Measurements from ENCODE around the gene DMD.

DMD gene

DNA sequence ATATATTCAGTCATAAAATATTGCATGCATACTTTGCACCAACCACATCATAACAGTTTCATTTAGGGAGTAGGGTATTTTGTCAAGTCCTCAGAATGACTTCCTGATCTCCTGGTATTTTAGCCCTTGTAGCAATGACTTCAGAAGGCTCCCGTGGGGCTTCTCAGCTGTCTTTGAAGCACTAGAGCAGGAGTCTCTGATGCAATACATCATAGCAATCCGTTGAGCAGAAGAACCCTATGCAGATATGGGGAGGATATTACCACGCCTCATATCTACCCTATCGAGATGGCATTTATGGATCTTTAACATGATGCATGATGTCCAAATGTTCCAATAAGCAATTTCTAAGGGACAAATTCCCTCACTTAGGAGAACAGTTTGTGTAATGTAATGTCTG is 1765.8 kb downstream of the DMD start:
- Mint-ChIP-seq H3K9me3 (no peaks in the 10 kb centered on the region), H3K4me3 (no peak overlapping the region), H3K36me3 (ENCODE audit: insufficient read depth) (no peaks in the 10 kb centered on the region), H3K27ac (ENCODE audit: low read depth) (no peak overlapping the region), H3K27me3 (no peaks in the 10 kb centered on the region), H3K4me1 (no peaks in the 10 kb centered on the region)
- DNase-seq (ENCODE audit: low spot score in 2 of 2) = no peak
- ATAC-seq (replicated peaks; ENCODE audit: extremely low read depth, poor library complexity, severe bottlenecking) = no peak

DNA sequence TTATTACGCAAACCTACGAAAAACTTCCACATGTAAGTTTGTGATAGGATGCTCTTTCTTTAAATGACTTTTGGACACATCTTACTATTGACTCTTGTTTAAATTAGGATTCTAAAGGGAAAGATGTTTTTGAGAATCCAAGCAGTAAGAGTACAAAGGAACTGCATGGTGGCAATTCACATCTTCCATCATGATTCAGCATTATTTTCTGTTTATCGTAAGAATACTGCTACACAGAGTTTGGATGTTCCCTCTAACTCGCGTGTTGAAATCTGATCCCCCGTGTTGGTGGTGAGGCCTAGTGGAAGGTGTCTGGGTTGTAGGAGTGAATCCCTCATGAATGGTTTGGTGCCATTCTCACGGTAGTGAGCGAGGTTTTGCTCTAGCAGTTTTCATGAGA is 1767.7 kb downstream of the DMD start:
- no peaks in the 10 kb centered on the region for H3K27me3 Mint-ChIP-seq
- no peak overlapping the region for H3K27ac Mint-ChIP-seq (ENCODE audit: low read depth)
- H3K36me3 Mint-ChIP-seq (ENCODE audit: insufficient read depth) = no peaks in the 10 kb centered on the region
- H3K9me3 Mint-ChIP-seq = no peaks in the 10 kb centered on the region
- no peaks in the 10 kb centered on the region for H3K4me1 Mint-ChIP-seq
- DNase-seq (ENCODE audit: low spot score in 2 of 2) (no peak), ATAC-seq (replicated peaks; ENCODE audit: extremely low read depth, poor library complexity, severe bottlenecking) (no peak)
- no peak overlapping the region for H3K4me3 Mint-ChIP-seq

DNA sequence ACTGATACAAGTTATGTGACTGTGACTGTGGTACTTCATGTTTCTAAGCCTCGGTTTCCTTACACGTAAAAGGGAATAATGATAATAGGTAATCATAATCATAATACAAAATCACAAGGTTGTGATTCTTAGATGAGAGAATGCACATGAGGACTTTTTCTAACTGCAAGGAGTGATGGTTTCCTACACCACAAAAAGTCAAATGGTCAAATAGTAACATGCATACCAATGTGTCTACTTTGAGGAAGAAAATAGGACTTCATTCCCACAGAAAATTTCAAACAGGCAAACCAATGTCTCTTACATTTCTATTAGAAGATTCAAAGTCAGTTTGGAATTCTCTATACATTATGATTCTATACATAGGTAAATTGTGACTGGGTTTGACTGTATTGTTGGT is 1770.8 kb downstream of the DMD start:
- no peak for ATAC-seq (replicated peaks; ENCODE audit: extremely low read depth, poor library complexity, severe bottlenecking)
- no peak for DNase-seq (ENCODE audit: low spot score in 2 of 2)
- H3K27me3 Mint-ChIP-seq = no peaks in the 10 kb centered on the region
- no peaks in the 10 kb centered on the region for H3K4me1 Mint-ChIP-seq
- no peak overlapping the region for H3K4me3 Mint-ChIP-seq
- no peaks in the 10 kb centered on the region for H3K36me3 Mint-ChIP-seq (ENCODE audit: insufficient read depth)
- H3K27ac Mint-ChIP-seq (ENCODE audit: low read depth) = no peak overlapping the region
- H3K9me3 Mint-ChIP-seq = no peaks in the 10 kb centered on the region

DNA sequence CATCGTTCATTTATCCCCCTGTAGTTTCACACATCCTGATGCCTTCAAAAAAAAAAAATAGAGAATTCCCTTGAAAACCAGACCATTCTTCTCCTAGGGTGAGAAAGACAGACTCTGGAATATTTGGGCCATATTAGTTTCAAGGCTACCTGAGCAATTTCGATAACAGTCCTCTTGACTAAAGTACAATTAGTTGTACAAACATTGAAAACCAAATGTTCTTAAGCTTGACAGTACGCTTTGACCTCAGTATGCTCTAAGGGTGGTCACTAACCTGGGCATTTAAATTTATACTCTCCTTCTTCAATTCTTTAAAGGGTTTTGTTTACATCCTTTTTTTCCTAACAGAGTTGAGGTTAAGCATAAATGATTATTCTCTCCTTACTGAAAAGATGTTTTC is 1774.9 kb downstream of the DMD start:
- H3K4me3 Mint-ChIP-seq = no peak overlapping the region
- ATAC-seq (replicated peaks; ENCODE audit: extremely low read depth, poor library complexity, severe bottlenecking) (no peak), DNase-seq (ENCODE audit: low spot score in 2 of 2) (no peak)
- H3K9me3 Mint-ChIP-seq = no peaks in the 10 kb centered on the region
- H3K36me3 Mint-ChIP-seq (ENCODE audit: insufficient read depth) = no peaks in the 10 kb centered on the region
- no peaks in the 10 kb centered on the region for H3K4me1 Mint-ChIP-seq
- no peak overlapping the region for H3K27ac Mint-ChIP-seq (ENCODE audit: low read depth)
- H3K27me3 Mint-ChIP-seq = no peaks in the 10 kb centered on the region

DNA sequence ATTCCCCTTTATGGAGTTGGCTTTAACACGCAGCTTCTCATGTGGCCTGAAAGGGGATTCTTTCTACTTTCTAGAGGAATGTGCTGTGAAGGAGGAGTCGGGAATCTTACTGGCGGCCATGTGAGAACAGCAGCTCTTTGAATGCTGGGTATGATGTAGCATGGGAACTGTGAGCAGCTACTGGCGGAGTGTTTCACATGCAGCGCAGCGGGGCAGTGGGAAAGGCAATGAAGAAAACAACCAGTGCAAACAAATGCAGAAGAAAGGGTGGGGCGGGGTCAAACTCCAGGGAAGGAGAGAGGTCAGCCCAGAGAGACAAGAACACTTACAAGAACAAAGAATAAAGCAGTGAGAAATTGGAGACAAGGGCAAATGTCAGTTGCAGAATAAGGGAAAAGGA is 1775.8 kb downstream of the DMD start:
- H3K9me3 Mint-ChIP-seq = no peaks in the 10 kb centered on the region
- ATAC-seq (replicated peaks; ENCODE audit: extremely low read depth, poor library complexity, severe bottlenecking) = no peak
- DNase-seq (ENCODE audit: low spot score in 2 of 2) = no peak
- no peaks in the 10 kb centered on the region for H3K36me3 Mint-ChIP-seq (ENCODE audit: insufficient read depth)
- no peak overlapping the region for H3K4me3 Mint-ChIP-seq
- no peak overlapping the region for H3K27ac Mint-ChIP-seq (ENCODE audit: low read depth)
- H3K27me3 Mint-ChIP-seq = no peaks in the 10 kb centered on the region
- no peaks in the 10 kb centered on the region for H3K4me1 Mint-ChIP-seq

DNA sequence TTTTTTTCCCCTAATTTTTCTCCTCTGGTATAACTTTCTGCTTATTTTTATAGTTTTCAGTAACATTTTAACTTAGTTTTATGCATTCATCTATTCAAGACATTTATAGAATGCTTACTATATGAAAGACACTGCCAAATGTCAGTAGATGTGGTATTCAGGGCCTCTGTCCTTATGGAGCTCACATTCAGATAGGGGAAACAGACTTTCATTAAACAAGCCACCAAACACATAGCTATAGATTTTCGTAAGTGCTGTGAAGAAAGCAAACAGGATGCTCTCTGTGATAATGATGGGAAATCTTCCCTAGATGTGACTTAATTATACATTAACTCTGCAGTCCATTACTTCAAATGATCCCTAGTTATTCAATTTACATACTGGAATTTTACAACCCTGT is 1777.5 kb downstream of the DMD start:
- Mint-ChIP-seq H3K4me3 (no peak overlapping the region), H3K27ac (ENCODE audit: low read depth) (no peak overlapping the region)

DNA sequence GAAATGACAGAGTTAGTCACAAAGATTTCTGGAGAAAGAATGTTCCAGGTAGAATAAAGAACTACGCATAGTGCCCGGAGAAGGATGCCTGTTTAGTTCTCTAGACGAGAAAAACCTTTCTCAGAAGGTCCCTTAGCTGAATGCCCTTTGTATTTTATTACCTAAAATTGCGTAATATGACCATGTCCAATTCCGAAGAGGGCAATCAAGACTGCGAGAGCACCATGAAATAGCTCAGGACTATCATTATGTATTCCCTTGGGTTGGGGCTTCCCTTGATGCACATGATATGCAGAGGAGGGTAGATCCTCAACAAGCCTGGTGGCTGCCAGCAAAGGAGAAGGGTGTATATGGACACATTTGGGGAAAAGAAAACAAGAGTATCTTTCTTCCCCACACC is 1781.4 kb downstream of the DMD start:
- Mint-ChIP-seq H3K36me3 (ENCODE audit: insufficient read depth) (peaks cover 2% of the 10 kb centered on the region), H3K4me1 (no peaks in the 10 kb centered on the region), H3K27ac (ENCODE audit: low read depth) (no peak overlapping the region), H3K4me3 (no peak overlapping the region), H3K27me3 (no peaks in the 10 kb centered on the region), H3K9me3 (no peaks in the 10 kb centered on the region)
- DNase-seq (ENCODE audit: low spot score in 2 of 2) (no peak), ATAC-seq (replicated peaks; ENCODE audit: extremely low read depth, poor library complexity, severe bottlenecking) (no peak)

More for the DNA sequence above, 1777.5 kb downstream of the DMD start:
- no peaks in the 10 kb centered on the region for H3K36me3 Mint-ChIP-seq (ENCODE audit: insufficient read depth)
- ATAC-seq (replicated peaks; ENCODE audit: extremely low read depth, poor library complexity, severe bottlenecking) (no peak), DNase-seq (ENCODE audit: low spot score in 2 of 2) (no peak)
- no peaks in the 10 kb centered on the region for H3K27me3 Mint-ChIP-seq
- no peaks in the 10 kb centered on the region for H3K4me1 Mint-ChIP-seq
- no peaks in the 10 kb centered on the region for H3K9me3 Mint-ChIP-seq

DNA sequence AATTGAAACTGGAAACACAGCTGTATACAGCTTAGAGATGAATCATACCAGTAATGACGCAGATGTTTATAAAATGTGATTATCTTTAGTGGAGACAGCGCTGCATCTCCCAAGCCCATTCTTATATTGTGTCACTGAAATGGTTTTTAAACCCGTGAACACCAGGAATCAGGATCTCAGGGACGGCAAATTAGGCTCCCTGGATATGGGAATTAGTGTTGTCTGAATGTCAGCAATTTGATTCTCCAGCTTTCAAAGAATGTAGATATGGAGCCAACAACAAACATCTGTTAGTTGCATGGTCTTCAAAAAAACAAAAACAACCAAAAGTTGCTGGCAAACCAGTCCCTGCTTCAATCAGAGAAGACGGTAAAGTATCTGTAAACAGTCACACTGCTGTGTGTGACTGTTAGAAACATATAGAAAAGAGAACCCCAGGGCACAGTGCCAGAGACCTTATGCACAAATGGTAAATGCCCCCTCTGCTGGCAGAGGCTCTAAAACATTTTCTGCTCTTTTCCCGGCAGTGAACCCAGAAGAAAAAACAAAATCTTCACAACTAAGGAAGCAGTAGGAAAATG is 1787.7 kb downstream of the DMD start:
- Mint-ChIP-seq H3K4me1 (no peaks in the 10 kb centered on the region), H3K4me3 (no peak overlapping the region), H3K27ac (ENCODE audit: low read depth) (no peak overlapping the region), H3K36me3 (ENCODE audit: insufficient read depth) (peaks cover 2% of the 10 kb centered on the region), H3K9me3 (no peaks in the 10 kb centered on the region), H3K27me3 (no peaks in the 10 kb centered on the region)
- DNase-seq (ENCODE audit: low spot score in 2 of 2) = no peak
- no peak for ATAC-seq (replicated peaks; ENCODE audit: extremely low read depth, poor library complexity, severe bottlenecking)

DNA sequence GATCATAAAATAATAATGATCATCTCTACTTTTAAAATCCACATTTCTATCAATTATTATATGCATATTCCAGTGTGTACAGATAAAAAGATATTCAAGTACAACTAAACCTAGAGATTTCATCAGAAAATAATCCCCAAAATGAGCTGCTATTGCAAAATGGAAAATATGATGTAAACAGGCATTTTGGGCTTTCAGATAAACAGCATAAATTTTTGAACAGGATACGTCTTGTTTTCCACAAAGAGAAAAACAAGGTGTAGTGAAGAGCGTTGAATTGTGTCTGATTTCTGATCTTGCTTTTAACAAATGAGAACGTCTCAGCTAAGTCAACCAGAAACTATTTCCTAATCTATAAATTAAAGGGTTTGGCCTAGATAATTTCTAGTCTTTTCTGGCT is 1789.9 kb downstream of the DMD start:
- no peaks in the 10 kb centered on the region for H3K4me1 Mint-ChIP-seq
- H3K36me3 Mint-ChIP-seq (ENCODE audit: insufficient read depth) = no peaks in the 10 kb centered on the region

DNA sequence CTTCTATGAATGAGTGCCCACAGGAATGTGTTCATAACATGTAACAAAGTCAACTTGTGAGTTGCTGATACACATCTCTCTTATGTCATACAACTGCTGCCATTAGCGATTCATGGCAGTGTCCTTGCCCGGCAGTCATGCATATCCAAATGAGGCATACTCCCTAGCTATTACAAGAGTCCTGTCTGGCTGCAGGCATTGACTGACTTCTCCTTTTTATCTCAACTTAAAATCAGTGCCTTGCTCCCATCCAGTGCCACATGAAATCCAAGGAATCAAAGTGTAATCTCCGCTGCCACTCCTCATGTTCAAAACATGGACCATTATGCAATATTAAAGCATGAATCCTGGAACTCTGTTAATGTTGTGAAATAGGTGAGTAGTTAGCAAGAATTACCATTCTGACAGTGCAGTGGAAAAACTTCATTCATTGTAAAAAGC is 1790.6 kb downstream of the DMD start:
- no peak overlapping the region for H3K27ac Mint-ChIP-seq (ENCODE audit: low read depth)
- no peaks in the 10 kb centered on the region for H3K4me1 Mint-ChIP-seq
- H3K27me3 Mint-ChIP-seq = no peaks in the 10 kb centered on the region
- H3K36me3 Mint-ChIP-seq (ENCODE audit: insufficient read depth) = no peaks in the 10 kb centered on the region
- DNase-seq (ENCODE audit: low spot score in 2 of 2) = no peak
- no peak for ATAC-seq (replicated peaks; ENCODE audit: extremely low read depth, poor library complexity, severe bottlenecking)
- no peaks in the 10 kb centered on the region for H3K9me3 Mint-ChIP-seq
- no peak overlapping the region for H3K4me3 Mint-ChIP-seq

More for the DNA sequence above, 1789.9 kb downstream of the DMD start:
- Mint-ChIP-seq H3K9me3 (no peaks in the 10 kb centered on the region), H3K27me3 (no peaks in the 10 kb centered on the region), H3K4me3 (no peak overlapping the region), H3K27ac (ENCODE audit: low read depth) (no peak overlapping the region)
- DNase-seq (ENCODE audit: low spot score in 2 of 2) (no peak), ATAC-seq (replicated peaks; ENCODE audit: extremely low read depth, poor library complexity, severe bottlenecking) (no peak)

DNA sequence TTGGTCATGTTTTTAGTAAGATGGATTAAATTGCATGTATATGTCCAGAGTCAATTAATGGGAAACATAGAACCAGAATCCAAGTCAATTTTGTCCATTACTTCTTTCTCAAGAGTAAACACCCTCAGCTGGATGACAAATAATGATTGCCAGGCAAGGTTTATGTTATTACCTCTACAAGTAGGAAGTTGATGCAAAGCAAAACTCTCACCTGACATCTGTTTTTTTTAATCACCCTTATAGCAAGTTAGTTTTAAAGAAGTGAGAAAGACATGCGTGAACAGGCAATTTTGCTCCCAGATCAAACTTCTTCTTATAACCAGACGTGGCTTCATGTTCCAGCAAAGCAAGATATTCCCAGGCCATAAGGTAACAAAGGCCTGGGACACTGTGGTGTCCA is 1791.0 kb downstream of the DMD start:
- DNase-seq (ENCODE audit: low spot score in 2 of 2) (no peak), ATAC-seq (replicated peaks; ENCODE audit: extremely low read depth, poor library complexity, severe bottlenecking) (no peak)
- H3K27me3 Mint-ChIP-seq = no peaks in the 10 kb centered on the region
- H3K4me1 Mint-ChIP-seq = no peaks in the 10 kb centered on the region
- H3K27ac Mint-ChIP-seq (ENCODE audit: low read depth) = no peak overlapping the region
- H3K9me3 Mint-ChIP-seq = no peaks in the 10 kb centered on the region
- H3K4me3 Mint-ChIP-seq = no peak overlapping the region
- no peaks in the 10 kb centered on the region for H3K36me3 Mint-ChIP-seq (ENCODE audit: insufficient read depth)

DNA sequence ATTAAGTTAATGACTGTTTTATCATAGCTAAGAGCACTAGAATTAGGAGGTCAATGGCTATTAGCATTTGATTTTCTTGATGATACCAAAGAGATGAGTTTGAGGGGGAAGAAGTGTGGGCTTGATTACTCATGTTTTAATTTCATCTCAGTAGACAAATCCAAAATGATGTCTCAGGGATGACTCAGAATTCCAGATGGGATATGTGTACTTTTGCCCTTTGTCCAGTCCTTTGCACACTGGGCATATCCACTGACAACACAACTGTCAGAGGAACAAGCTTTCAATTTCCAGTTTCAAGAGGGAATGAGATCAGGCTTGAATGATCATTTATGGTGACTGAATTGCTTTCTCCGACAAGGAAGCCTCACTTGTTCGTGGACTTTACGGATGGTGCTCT is 1814.2 kb downstream of the DMD start:
- H3K27ac Mint-ChIP-seq (ENCODE audit: low read depth) = no peak overlapping the region

DNA sequence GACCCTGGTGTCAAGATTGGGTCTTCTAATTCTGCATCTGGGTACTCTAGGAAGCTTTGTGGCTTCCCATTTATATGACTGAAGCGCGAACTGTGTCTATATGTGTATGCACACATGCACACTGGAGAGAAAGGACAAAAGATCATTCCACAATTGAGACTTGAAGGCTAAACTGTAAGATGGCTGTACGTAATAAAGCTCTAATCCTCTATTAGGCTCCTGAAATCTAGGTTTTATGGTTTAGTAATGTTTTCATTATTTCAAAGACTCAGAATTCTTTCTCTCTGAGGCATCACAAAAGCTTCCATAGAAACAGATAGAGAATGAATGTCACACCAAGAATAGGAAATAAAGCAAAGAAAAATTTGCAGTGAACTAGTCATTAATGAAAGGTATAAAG is 1818.8 kb downstream of the DMD start:
- Mint-ChIP-seq H3K36me3 (ENCODE audit: insufficient read depth) (peaks cover 2% of the 10 kb centered on the region), H3K4me1 (no peaks in the 10 kb centered on the region), H3K4me3 (no peak overlapping the region), H3K9me3 (peaks cover 12% of the 10 kb centered on the region), H3K27me3 (no peaks in the 10 kb centered on the region), H3K27ac (ENCODE audit: low read depth) (no peak overlapping the region)
- ATAC-seq (replicated peaks; ENCODE audit: extremely low read depth, poor library complexity, severe bottlenecking) = no peak
- DNase-seq (ENCODE audit: low spot score in 2 of 2) = no peak

More for the DNA sequence above, 1814.2 kb downstream of the DMD start:
- DNase-seq (ENCODE audit: low spot score in 2 of 2) (no peak), ATAC-seq (replicated peaks; ENCODE audit: extremely low read depth, poor library complexity, severe bottlenecking) (no peak)
- Mint-ChIP-seq H3K9me3 (peaks cover 6% of the 10 kb centered on the region), H3K27me3 (no peaks in the 10 kb centered on the region), H3K36me3 (ENCODE audit: insufficient read depth) (no peaks in the 10 kb centered on the region), H3K4me3 (no peak overlapping the region), H3K4me1 (no peaks in the 10 kb centered on the region)

DNA sequence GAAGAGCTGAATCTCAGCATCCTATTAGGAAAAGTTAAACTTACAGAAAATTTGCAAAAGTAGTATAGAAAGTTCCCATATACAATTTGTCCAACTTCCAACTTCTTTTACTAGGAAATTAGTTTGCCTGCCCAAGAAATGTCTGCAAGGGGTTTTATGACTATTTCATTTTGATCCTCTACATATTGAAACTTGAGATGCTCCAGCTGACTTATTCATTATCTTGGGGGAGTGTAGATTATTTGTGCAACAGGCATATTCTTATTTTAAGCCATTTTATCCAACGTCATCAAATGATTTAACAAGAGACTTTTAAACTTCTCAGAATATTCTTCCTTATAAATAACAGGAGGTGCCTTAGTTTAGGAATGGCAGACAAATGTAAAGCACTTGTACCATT is 1822.4 kb downstream of the DMD start:
- peaks cover 8% of the 10 kb centered on the region for H3K9me3 Mint-ChIP-seq
- ATAC-seq (replicated peaks; ENCODE audit: extremely low read depth, poor library complexity, severe bottlenecking) (no peak), DNase-seq (ENCODE audit: low spot score in 2 of 2) (no peak)
- no peaks in the 10 kb centered on the region for H3K4me1 Mint-ChIP-seq
- no peak overlapping the region for H3K4me3 Mint-ChIP-seq
- H3K36me3 Mint-ChIP-seq (ENCODE audit: insufficient read depth) = peaks cover 2% of the 10 kb centered on the region
- H3K27ac Mint-ChIP-seq (ENCODE audit: low read depth) = no peak overlapping the region
- no peaks in the 10 kb centered on the region for H3K27me3 Mint-ChIP-seq

Data from central memory CD8-positive, alpha-beta T cell (primary cell).